ENCODE results near the gene PDPK1.
"Not testable (repeated sequence)": the region's sequence is repeated elsewhere in the genome, so short reads cannot be mapped to it uniquely, and the experiment has no call there.

Gene PDPK1

GRCh38 chr16:2611877-2612276 lies 74.1 kb downstream of the PDPK1 start:
- DNase-seq (ENCODE audit: low spot score): not testable (repeated sequence)

- not testable (repeated sequence) for DNase-seq (ENCODE audit: low spot score)
Observed at GRCh38 chr16:2613251-2613650, 75.4 kb downstream of the PDPK1 start.

GRCh38 chr16:2614761-2615191 lies 77.0 kb downstream of the PDPK1 start:
- no peak for DNase-seq (ENCODE audit: low spot score)

- DNase-seq (ENCODE audit: low spot score): not testable (repeated sequence)
Observed at GRCh38 chr16:2618964-2619363, 81.1 kb downstream of the PDPK1 start.

GRCh38 chr16:2619628-2620027 lies 81.8 kb downstream of the PDPK1 start:
- not testable (repeated sequence) for DNase-seq (ENCODE audit: low spot score)

- DNase-seq (ENCODE audit: low spot score): not testable (repeated sequence)
Observed at GRCh38 chr16:2620870-2621269, 83.0 kb downstream of the PDPK1 start.

- not testable (repeated sequence) for DNase-seq (ENCODE audit: low spot score)
Observed at GRCh38 chr16:2621395-2621794, 83.6 kb downstream of the PDPK1 start.

- not testable (repeated sequence) for DNase-seq (ENCODE audit: low spot score)
Observed at GRCh38 chr16:2627075-2627474, 89.3 kb downstream of the PDPK1 start.

- DNase-seq (ENCODE audit: low spot score): not testable (repeated sequence)
Observed at GRCh38 chr16:2631203-2631602, 93.4 kb downstream of the PDPK1 start.

GRCh38 chr16:2632291-2632690 lies 94.5 kb downstream of the PDPK1 start:
- not testable (repeated sequence) for DNase-seq (ENCODE audit: low spot score)

- not testable (repeated sequence) for DNase-seq (ENCODE audit: low spot score)
Observed at GRCh38 chr16:2639071-2639721, 101.4 kb downstream of the PDPK1 start.

- DNase-seq (ENCODE audit: low spot score): not testable (repeated sequence)
Observed at GRCh38 chr16:2639722-2640072, 101.9 kb downstream of the PDPK1 start.

GRCh38 chr16:2642561-2642960 lies 104.7 kb downstream of the PDPK1 start:
- not testable (repeated sequence) for DNase-seq (ENCODE audit: low spot score)

- not testable (repeated sequence) for DNase-seq (ENCODE audit: low spot score)
Observed at GRCh38 chr16:2644754-2645453, 107.1 kb downstream of the PDPK1 start.

GRCh38 chr16:2651268-2651871 lies 113.5 kb downstream of the PDPK1 start:
- DNase-seq (ENCODE audit: low spot score): not testable (repeated sequence)

Measured in pons (tissue), 1 donor.